ENCODE measurements around the gene EIF5A2. TPM values are rescaled to one million over a fixed set of nuclear protein-coding genes. Genes with fewer than 3 reads are reported as not detected.
"Not testable (repeated sequence)": the region's sequence is repeated elsewhere in the genome, so short reads cannot be mapped to it uniquely, and the experiment has no call there.

The EIF5A2 gene
- total and polyA plus RNA-seq, 7 donors: 1.4 to 10.5 (median 7.2) TPM

DNA sequence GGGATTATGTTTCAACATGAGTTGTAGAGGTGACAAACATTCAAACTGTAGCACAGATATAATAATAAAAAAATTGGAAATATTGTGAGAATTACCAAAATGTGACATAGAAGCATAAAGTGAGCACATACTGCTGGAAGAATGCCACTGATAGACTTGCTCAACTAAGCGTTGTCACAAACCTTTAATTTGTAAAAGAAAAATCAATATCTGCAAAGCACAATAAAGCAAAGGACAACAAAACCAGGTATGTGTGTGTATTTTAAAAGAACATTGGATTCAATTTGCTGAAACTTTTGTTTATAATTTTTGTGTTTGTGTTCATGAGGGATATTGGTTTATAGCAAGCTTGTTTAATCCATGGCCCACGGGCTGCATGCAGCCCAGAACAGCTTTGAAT lies 40.8 kb upstream of the EIF5A2 start:
- TF ChIP-seq POLR2AphosphoS5 (IDR thresholded peaks at IDR 0.05) (no peak), POLR2A (IDR thresholded peaks at IDR 0.05) (no peak), EP300 (IDR thresholded peaks at IDR 0.05) (no peak)
- TF ChIP-seq, protein P1, sequence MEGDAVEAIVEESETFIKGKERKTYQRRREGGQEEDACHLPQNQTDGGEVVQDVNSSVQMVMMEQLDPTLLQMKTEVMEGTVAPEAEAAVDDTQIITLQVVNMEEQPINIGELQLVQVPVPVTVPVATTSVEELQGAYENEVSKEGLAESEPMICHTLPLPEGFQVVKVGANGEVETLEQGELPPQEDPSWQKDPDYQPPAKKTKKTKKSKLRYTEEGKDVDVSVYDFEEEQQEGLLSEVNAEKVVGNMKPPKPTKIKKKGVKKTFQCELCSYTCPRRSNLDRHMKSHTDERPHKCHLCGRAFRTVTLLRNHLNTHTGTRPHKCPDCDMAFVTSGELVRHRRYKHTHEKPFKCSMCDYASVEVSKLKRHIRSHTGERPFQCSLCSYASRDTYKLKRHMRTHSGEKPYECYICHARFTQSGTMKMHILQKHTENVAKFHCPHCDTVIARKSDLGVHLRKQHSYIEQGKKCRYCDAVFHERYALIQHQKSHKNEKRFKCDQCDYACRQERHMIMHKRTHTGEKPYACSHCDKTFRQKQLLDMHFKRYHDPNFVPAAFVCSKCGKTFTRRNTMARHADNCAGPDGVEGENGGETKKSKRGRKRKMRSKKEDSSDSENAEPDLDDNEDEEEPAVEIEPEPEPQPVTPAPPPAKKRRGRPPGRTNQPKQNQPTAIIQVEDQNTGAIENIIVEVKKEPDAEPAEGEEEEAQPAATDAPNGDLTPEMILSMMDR (IDR thresholded peaks at IDR 0.05): no peak
- intact Hi-C loops (cut with DNase I): no loop called here
- Histone ChIP-seq H3K9me3 (peaks cover 0 to 3% (median 0%) of the 10 kb centered on the region in 4 donors), H3K4me3 (no peak overlapping the region), H3K36me3 (no peaks in the 10 kb centered on the region), H3K27ac (no peak overlapping the region), H3K27me3 (no peaks in the 10 kb centered on the region), H3K4me1 (no peaks in the 10 kb centered on the region)
- no peak for DNase-seq
- WGBS, 2 donors: 68 to 85% methylated on average over 2 of the region's 2 CpGs

GRCh38 chr3:170947018-170947769 lies 38.8 kb upstream of the EIF5A2 start:
- Histone ChIP-seq H3K4me1 (no peaks in the 10 kb centered on the region), H3K36me3 (no peaks in the 10 kb centered on the region), H3K4me3 (no peak overlapping the region), H3K9me3 (peaks cover 0 to 3% (median 0%) of the 10 kb centered on the region in 4 donors), H3K27ac (no peak overlapping the region), H3K27me3 (no peaks in the 10 kb centered on the region)
- no peak for DNase-seq
- intact Hi-C loops (cut with DNase I): no loop called here
- WGBS, 2 donors: 95 to 96% methylated on average over 25 of the region's 25 CpGs
- TF ChIP-seq, protein P1 (IDR thresholded peaks at IDR 0.05): no peak
- TF ChIP-seq POLR2A (IDR thresholded peaks at IDR 0.05) (no peak), POLR2AphosphoS5 (IDR thresholded peaks at IDR 0.05) (no peak), EP300 (IDR thresholded peaks at IDR 0.05) (no peak)

- intact Hi-C loops (cut with DNase I): no loop called here
- no peaks in the 10 kb centered on the region for H3K4me1 ChIP-seq
- TF ChIP-seq POLR2AphosphoS5 (IDR thresholded peaks at IDR 0.05) (no peak), POLR2A (IDR thresholded peaks at IDR 0.05) (no peak), EP300 (IDR thresholded peaks at IDR 0.05) (no peak)
- TF ChIP-seq, protein P1 (IDR thresholded peaks at IDR 0.05): no peak
- no peaks in the 10 kb centered on the region for H3K27me3 ChIP-seq
- H3K4me3 ChIP-seq: no peak overlapping the region
- no peaks in the 10 kb centered on the region for H3K36me3 ChIP-seq
- no peak for DNase-seq
- no peak overlapping the region for H3K27ac ChIP-seq
- H3K9me3 ChIP-seq: peaks cover 0 to 8% (median 3%) of the 10 kb centered on the region in 4 donors
Observed at GRCh38 chr3:170942011-170942410, 33.6 kb upstream of the EIF5A2 start.

- no peak for DNase-seq
- intact Hi-C loops (cut with DNase I): no loop called here
- TF ChIP-seq, protein P1 (IDR thresholded peaks at IDR 0.05): no peak
- TF ChIP-seq POLR2AphosphoS5 (IDR thresholded peaks at IDR 0.05): no peak
- no peak for TF ChIP-seq POLR2A (IDR thresholded peaks at IDR 0.05)
- TF ChIP-seq EP300 (IDR thresholded peaks at IDR 0.05): no peak
- H3K4me1 ChIP-seq: no peaks in the 10 kb centered on the region
- 68 to 76% methylated on average over 1 of the region's 1 CpG for WGBS, 2 donors
- no peak overlapping the region for H3K27ac ChIP-seq
- no peaks in the 10 kb centered on the region for H3K36me3 ChIP-seq
- no peak overlapping the region for H3K4me3 ChIP-seq
- no peaks in the 10 kb centered on the region for H3K27me3 ChIP-seq
- peaks cover 0 to 8% (median 3%) of the 10 kb centered on the region in 4 donors for H3K9me3 ChIP-seq
Observed at GRCh38 chr3:170941551-170941950, 33.1 kb upstream of the EIF5A2 start.

DNA sequence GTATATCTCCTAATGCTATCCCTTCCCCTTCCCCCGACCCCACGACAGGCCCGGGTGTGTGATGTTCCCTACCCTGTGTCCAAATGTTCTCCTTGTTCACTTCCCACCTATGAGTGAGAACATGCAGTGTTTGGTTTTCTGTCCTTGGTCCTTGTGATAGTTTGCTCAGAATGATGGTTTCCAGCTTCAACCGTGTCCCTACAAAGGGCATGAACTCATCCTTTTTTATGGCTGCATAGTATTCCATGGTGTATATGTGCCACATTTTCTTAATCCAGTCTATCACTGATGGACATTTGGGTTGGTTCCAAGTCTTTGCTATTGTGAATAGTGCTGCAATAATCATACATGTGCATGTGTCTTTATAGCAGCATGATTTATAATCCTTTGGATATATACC lies 24.6 kb upstream of the EIF5A2 start:
- H3K27me3 ChIP-seq; H3K27ac ChIP-seq; H3K4me1 ChIP-seq; H3K9me3 ChIP-seq; DNase-seq; H3K4me3 ChIP-seq; H3K36me3 ChIP-seq; intact Hi-C loops (cut with DNase I): not testable (repeated sequence)
- WGBS, 2 donors: 93 to 96% methylated on average over 4 of the region's 4 CpGs

DNA sequence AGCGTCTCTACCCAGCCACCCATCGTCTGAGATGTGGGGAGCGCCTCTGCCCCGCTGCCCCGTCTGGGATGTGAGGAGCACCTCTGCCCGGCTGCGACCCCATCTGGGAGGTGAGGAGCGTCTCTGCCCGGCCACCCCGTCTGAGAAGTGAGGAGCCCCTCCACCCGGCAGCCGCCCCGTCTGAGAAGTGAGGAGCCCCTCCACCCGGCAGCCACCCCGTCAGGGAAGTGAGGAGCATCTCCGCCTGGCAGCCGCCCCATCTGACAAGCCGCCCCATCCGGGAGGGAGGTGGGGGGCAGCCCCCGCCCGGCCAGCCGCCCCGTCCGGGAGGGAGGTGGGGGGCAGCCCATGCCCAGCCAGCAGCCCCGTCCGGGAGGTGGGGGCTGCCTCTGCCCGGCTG lies 15.1 kb upstream of the EIF5A2 start:
- intact Hi-C loops (cut with DNase I); H3K4me3 ChIP-seq; H3K9me3 ChIP-seq; H3K27ac ChIP-seq; H3K4me1 ChIP-seq; DNase-seq; H3K36me3 ChIP-seq; H3K27me3 ChIP-seq: not testable (repeated sequence)
- WGBS, 2 donors: 95 to 96% methylated on average over 27 of the region's 27 CpGs

All from sigmoid colon (tissue), 7 donors.